CD4-positive, alpha-beta T cell treated with Interleukin-10 for 1 hour (primary cell): ENCODE results near the gene NAPEPLD.
"Not testable (repeated sequence)": the region's sequence is repeated elsewhere in the genome, so short reads cannot be mapped to it uniquely, and the experiment has no call there.

Source experiments
- DNase-seq: peaks from one replicate; pipeline ENCODE4 v3.0.0-alpha.2; 2020

NAPEPLD gene

GRCh38 chr7:103142494-103142893 lies 6.4 kb downstream of the NAPEPLD start:
- no peak for DNase-seq

GRCh38 chr7:103141753-103142404 lies 7.0 kb downstream of the NAPEPLD start:
- no peak for DNase-seq

- DNase-seq: no peak
These were observed 8.2 kb downstream of the NAPEPLD start for GRCh38 chr7:103140685-103141084.

GRCh38 chr7:103140061-103140460 lies 8.8 kb downstream of the NAPEPLD start:
- DNase-seq: no peak

- no peak for DNase-seq
These were observed 13.9 kb downstream of the NAPEPLD start for GRCh38 chr7:103134836-103135554.

GRCh38 chr7:103132995-103133688 lies 15.8 kb downstream of the NAPEPLD start:
- no peak for DNase-seq

- DNase-seq: no peak
These were observed 17.8 kb downstream of the NAPEPLD start for GRCh38 chr7:103130901-103131624.

- DNase-seq: no peak
These were observed 19.0 kb downstream of the NAPEPLD start for GRCh38 chr7:103129702-103130549.

GRCh38 chr7:103127006-103127405 lies 21.9 kb downstream of the NAPEPLD start:
- DNase-seq: no peak

GRCh38 chr7:103124429-103124979 lies 24.4 kb downstream of the NAPEPLD start:
- DNase-seq: no peak

GRCh38 chr7:103123529-103123928 lies 25.4 kb downstream of the NAPEPLD start:
- no peak for DNase-seq

- DNase-seq: no peak
These were observed 27.3 kb downstream of the NAPEPLD start for GRCh38 chr7:103121641-103122040.

GRCh38 chr7:103120362-103120761 lies 28.5 kb downstream of the NAPEPLD start:
- DNase-seq: no peak

GRCh38 chr7:103119791-103120291 lies 29.1 kb downstream of the NAPEPLD start:
- DNase-seq: no peak

- no peak for DNase-seq
These were observed 31.4 kb downstream of the NAPEPLD start for GRCh38 chr7:103117465-103117864.

- DNase-seq: no peak
These were observed 31.9 kb downstream of the NAPEPLD start for GRCh38 chr7:103116991-103117390.

- DNase-seq: no peak
These were observed 32.4 kb downstream of the NAPEPLD start for GRCh38 chr7:103116511-103116910.

- DNase-seq: no peak
These were observed 33.1 kb downstream of the NAPEPLD start for GRCh38 chr7:103115771-103116170.

- no peak for DNase-seq
These were observed 34.3 kb downstream of the NAPEPLD start for GRCh38 chr7:103114576-103115008.

GRCh38 chr7:103113164-103113563 lies 35.7 kb downstream of the NAPEPLD start:
- DNase-seq: no peak

GRCh38 chr7:103106703-103107070 lies 42.2 kb downstream of the NAPEPLD start:
- not testable (repeated sequence) for DNase-seq
